A549 (cell line): ENCODE data around the gene TMEM179. TPM values are rescaled to one million over a fixed set of nuclear protein-coding genes. Genes with fewer than 3 reads are reported as not detected.

ENCODE experiments used
- ATAC-seq, 2 experiments: fragments of 200-7000 bp in 1 of 2; fragments of >200 bp in 1 of 2; cut with Nextera tagmentation in 1 of 2; cut with Tn5 transposase in 1 of 2; 3 replicates each; pipeline versions ENCODE4 v1.8.0 to v1.9.1; 2018 to 2020; ENCODE audit warnings: mild to moderate bottlenecking in 1 of 2, moderate library complexity in 1 of 2
- CTCF ChIA-PET: fragments of 300-600 bp; sonication (Branson Sonifier 250); formaldehyde crosslinking; extraction: SDS; loops from one replicate; lab custom pipeline; 2021; ENCODE audit warnings: antibody characterized with exemption, inconsistent platforms; lab: Yijun Ruan, JAX
- POLR2A ChIA-PET: fragments of 350-600 bp; formaldehyde crosslinking; extraction: SDS; loops from one replicate; lab custom pipeline; 2021; ENCODE audit warnings: antibody characterized with exemption, inconsistent platforms; lab: Yijun Ruan, JAX
- DNase-seq, 2 experiments: peaks; one replicate each; pipeline versions ENCODE4 v3.0.0 to v3.0.0-alpha.2; 2011 to 2016; ENCODE audit warnings: low read depth in 1 of 2, low spot score in 1 of 2
- FAIRE-seq: peaks from 2 replicates; lab custom pipeline; 2011; peaks lifted over from hg19 to GRCh38; lab: Jason Lieb, UNC
- H3K27ac ChIP-seq, 2 experiments: fragments of >200 bp; sonication (Bioruptor Twin); formaldehyde crosslinking; 3 replicates each; pipeline ENCODE4 v1.5.1; 2016 to 2017
- H3K4me1 ChIP-seq: fragments of >200 bp; sonication (Bioruptor Twin); formaldehyde crosslinking; 3 replicates; pipeline ENCODE4 v1.6.1; 2016
- H3K4me2 ChIP-seq: fragments of >200 bp; sonication (Bioruptor Twin); formaldehyde crosslinking; 3 replicates; pipeline ENCODE4 v1.6.1; 2016
- H3K4me3 ChIP-seq: fragments of >200 bp; sonication (Bioruptor Twin); formaldehyde crosslinking; 3 replicates; pipeline ENCODE4 v1.5.1; 2016
- H3K9me3 ChIP-seq: fragments of >200 bp; sonication (Bioruptor Twin); formaldehyde crosslinking; 3 replicates; pipeline ENCODE4 v1.6.1; 2016
- BHLHE40 ChIP-seq: IDR thresholded peaks from 2 replicates; pipeline ENCODE4 v1.6.1; 2012; ENCODE audit warnings: low read depth, low read length, inconsistent platforms
- EHMT2 ChIP-seq: fragments of 200-600 bp; sonication (generic); IDR thresholded peaks from 2 replicates; pipeline ENCODE4 v1.6.1; 2016; ENCODE audit warnings: antibody characterized with exemption, low read depth, mild to moderate bottlenecking, moderate library complexity
- ESRRA ChIP-seq: fragments of 150-350 bp; IDR thresholded peaks from 2 replicates; pipeline ENCODE4 v1.6.1; 2014; ENCODE audit warnings: mild to moderate bottlenecking, low read length, borderline replicate concordance
- FOXS1 ChIP-seq: fragments of 250-450 bp; sonication (Bioruptor Pico); IDR thresholded peaks from 2 replicates; pipeline ENCODE4 v1.5.0; 2020; ENCODE audit warnings: mild to moderate bottlenecking, moderate library complexity
- HDAC2 ChIP-seq: fragments of 200-600 bp; sonication (generic); IDR thresholded peaks from 2 replicates; pipeline ENCODE4 v1.6.1; 2016
- HOXB13 ChIP-seq: fragments of 250-450 bp; sonication (Bioruptor Pico); IDR thresholded peaks from 2 replicates; pipeline ENCODE4 v1.5.0; 2020; ENCODE audit warnings: low read depth, mild to moderate bottlenecking, moderate library complexity
- JUN ChIP-seq, 2 experiments: fragments of >200 bp; sonication (Bioruptor Twin); formaldehyde crosslinking; IDR thresholded peaks; 2 replicates in 1 of 2; 3 replicates in 1 of 2; pipeline ENCODE4 v1.6.1; 2016 to 2017
- MAFK ChIP-seq: fragments of 450-650 bp; IDR thresholded peaks from 2 replicates; pipeline ENCODE4 v1.6.1; 2014; ENCODE audit not compliant: partially characterized antibody
- NR3C1 ChIP-seq: fragments of >200 bp; sonication (Bioruptor Twin); formaldehyde crosslinking; IDR thresholded peaks from 3 replicates; pipeline ENCODE4 v1.6.1; 2017
- POLR2AphosphoS2 ChIP-seq: conservative IDR thresholded peaks from 2 replicates; pipeline ENCODE4 v1.6.1; 2012; ENCODE audit warnings: low read length, improper control_type of control experiment, inconsistent platforms
- RFX5 ChIP-seq: fragments of 450-650 bp; IDR thresholded peaks from 2 replicates; pipeline ENCODE4 v1.7.1; 2014; ENCODE audit warnings: antibody characterized with exemption, mild to moderate bottlenecking, moderate library complexity
- RNF2 ChIP-seq: fragments of 200-600 bp; sonication (generic); IDR thresholded peaks from 2 replicates; pipeline ENCODE4 v1.6.1; 2016; ENCODE audit warnings: low read depth, mild to moderate bottlenecking, antibody characterized with exemption, moderate library complexity, borderline replicate concordance
- SREBF2 ChIP-seq: fragments of 450-650 bp; IDR thresholded peaks from 2 replicates; pipeline ENCODE4 v1.6.1; 2014; ENCODE audit warnings: mild to moderate bottlenecking, moderate library complexity
- TP53 ChIP-seq: fragments of 250-450 bp; sonication (Bioruptor Pico); IDR thresholded peaks from 2 replicates; pipeline ENCODE4 v1.5.0; 2021; ENCODE audit warnings: mild to moderate bottlenecking, moderate library complexity
- ZNF302 ChIP-seq: fragments of 250-450 bp; sonication (Bioruptor Pico); IDR thresholded peaks from 2 replicates; pipeline ENCODE4 v1.9.0; 2021; ENCODE audit warnings: inconsistent platforms, mild to moderate bottlenecking, moderate library complexity
- WGBS: methylation state at CpG from one replicate; pipeline ENCODE4 v1.1.6; 2017; ENCODE audit errors: missing lambda C conversion rate; 5-methylcytosine and 5-hydroxymethylcytosine counted together
- polyA plus RNA-seq, 4 experiments: library from polyadenylated mRNA; depleted of rRNA in 3 of 4; stranded (reverse); fragments of >200 nt; fragmentation: RNase III in 1 of 4; extraction: RNeasy Plus Mini Kit Qiagen cat#74134 plus additional on column Dnase treatment in 1 of 4; gene quantifications; 2 replicates in 3 of 4; 3 replicates in 1 of 4; pipeline ENCODE4 v1.2.3, GENCODE V29; 2011 to 2017
- TF ChIP-seq, protein P1 (sequence below): fragments of >200 bp; sonication (Bioruptor Twin); formaldehyde crosslinking; IDR thresholded peaks from 3 replicates; pipeline ENCODE4 v1.5.1; 2016
- TF ChIP-seq, protein P2 (sequence below): IDR thresholded peaks from 2 replicates; pipeline ENCODE4 v1.6.1; 2012
- TF ChIP-seq, protein P3 (sequence below): fragments of 450-650 bp; IDR thresholded peaks from 2 replicates; pipeline ENCODE4 v1.6.1; 2014; ENCODE audit warnings: antibody characterized with exemption
- TF ChIP-seq, protein P4 (sequence below): fragments of 250-450 bp; sonication (Bioruptor Pico); IDR thresholded peaks from 2 replicates; pipeline ENCODE4 v1.5.0; 2020; ENCODE audit warnings: low read depth, mild to moderate bottlenecking, moderate library complexity
- TF ChIP-seq, protein P5 (sequence below): IDR thresholded peaks from 2 replicates; pipeline ENCODE4 v1.6.1; 2012; ENCODE audit warnings: low read depth, borderline replicate concordance
- TF ChIP-seq, protein P6 (sequence below): fragments of 250-450 bp; sonication (Bioruptor Pico); IDR thresholded peaks from 2 replicates; pipeline ENCODE4 v1.5.0; 2021; ENCODE audit warnings: mild to moderate bottlenecking, moderate library complexity, borderline replicate concordance

TMEM179 gene
- polyA plus RNA-seq, 2 of the 4 experiments (the other 2 are of a cell fraction), result 0.63 TPM; not detected in 1

DNA sequence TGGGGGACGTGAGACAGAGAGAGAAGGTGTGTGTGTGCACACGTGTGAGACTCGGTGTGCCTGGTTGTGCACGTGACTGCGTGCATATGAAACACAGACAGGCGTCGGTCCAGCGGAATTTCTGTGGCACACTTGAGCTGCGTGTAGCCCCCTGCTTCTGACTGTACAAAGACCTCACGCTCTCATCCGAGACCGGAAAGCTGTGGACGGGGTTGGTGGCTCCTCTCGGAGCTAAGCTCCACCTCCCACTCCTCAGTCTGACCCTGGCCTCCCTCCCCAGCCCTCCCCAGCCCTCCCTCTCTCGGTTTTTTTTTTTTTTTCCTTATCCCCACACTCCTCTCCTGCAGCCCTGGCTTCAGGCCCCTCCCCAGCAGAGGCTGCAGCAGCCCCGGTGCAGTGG, 33.3 kb downstream of the TMEM179 start:
- ChIA-PET CTCF (interaction anchor here (0.7 to 2.3 kb wide), 6 partner anchors 9 to 493 kb away, joined by 3 to 6 read pairs (median 4); no protein-coding TSS in a partner anchor), POLR2A (no interaction called here)
- TF ChIP-seq FOXS1 (CRISPR knock-in tag), result no peak
- no peak for TF ChIP-seq EHMT2
- no peak for TF ChIP-seq RNF2
- Histone ChIP-seq H3K4me1 (no peaks in the 10 kb centered on the region), H3K4me3 (no peak overlapping the region), H3K27ac (no peak overlapping the region), H3K9me3 (no peaks in the 10 kb centered on the region), H3K4me2 (no peak overlapping the region)
- WGBS, result 55% methylated on average over 16 of the region's 16 CpGs
- DNase-seq (no peak), FAIRE-seq (no peak), ATAC-seq (no peak)

DNA sequence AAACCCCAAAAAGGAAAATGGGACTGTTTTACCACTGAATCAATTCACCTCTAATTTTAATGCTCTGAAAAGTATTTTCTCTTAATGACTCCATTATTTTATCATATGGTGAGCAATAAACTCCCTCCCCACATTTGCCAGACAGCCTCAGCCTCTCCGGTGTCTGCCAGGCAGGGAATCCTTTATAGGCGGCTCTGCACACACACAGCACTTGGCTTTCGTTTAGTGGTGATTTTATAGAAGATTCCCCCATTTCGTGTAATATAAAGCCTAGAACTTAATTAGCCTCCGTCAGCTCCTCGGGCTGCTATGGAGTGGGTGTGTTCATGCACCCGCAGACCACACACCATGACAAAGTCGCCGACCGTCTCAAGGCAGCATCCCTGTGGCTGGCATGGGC, 35.1 kb downstream of the TMEM179 start:
- ChIA-PET POLR2A (no interaction called here), CTCF (interaction anchor here (2.3 kb wide), 1 partner anchor 13 kb away, joined by 6 read pairs; no protein-coding TSS in a partner anchor)
- DNase-seq (no peak), ATAC-seq (no peak), FAIRE-seq (no peak)
- no peak overlapping the region for H3K4me3 ChIP-seq
- TF ChIP-seq, protein P1, sequence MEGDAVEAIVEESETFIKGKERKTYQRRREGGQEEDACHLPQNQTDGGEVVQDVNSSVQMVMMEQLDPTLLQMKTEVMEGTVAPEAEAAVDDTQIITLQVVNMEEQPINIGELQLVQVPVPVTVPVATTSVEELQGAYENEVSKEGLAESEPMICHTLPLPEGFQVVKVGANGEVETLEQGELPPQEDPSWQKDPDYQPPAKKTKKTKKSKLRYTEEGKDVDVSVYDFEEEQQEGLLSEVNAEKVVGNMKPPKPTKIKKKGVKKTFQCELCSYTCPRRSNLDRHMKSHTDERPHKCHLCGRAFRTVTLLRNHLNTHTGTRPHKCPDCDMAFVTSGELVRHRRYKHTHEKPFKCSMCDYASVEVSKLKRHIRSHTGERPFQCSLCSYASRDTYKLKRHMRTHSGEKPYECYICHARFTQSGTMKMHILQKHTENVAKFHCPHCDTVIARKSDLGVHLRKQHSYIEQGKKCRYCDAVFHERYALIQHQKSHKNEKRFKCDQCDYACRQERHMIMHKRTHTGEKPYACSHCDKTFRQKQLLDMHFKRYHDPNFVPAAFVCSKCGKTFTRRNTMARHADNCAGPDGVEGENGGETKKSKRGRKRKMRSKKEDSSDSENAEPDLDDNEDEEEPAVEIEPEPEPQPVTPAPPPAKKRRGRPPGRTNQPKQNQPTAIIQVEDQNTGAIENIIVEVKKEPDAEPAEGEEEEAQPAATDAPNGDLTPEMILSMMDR, result no peak
- no peak for TF ChIP-seq TP53
- TF ChIP-seq, protein P2, sequence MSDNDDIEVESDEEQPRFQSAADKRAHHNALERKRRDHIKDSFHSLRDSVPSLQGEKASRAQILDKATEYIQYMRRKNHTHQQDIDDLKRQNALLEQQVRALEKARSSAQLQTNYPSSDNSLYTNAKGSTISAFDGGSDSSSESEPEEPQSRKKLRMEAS, result no peak
- no peak for TF ChIP-seq NR3C1
- TF ChIP-seq RFX5, result no peak
- no peak for TF ChIP-seq SREBF2
- TF ChIP-seq ESRRA, result no peak
- no peak for TF ChIP-seq HDAC2
- no peak for TF ChIP-seq JUN (IDR thresholded peaks at IDR 0.05)
- TF ChIP-seq POLR2AphosphoS2, result no peak
- no peak for TF ChIP-seq MAFK
- H3K4me1 ChIP-seq, result 0 out of 3 replicates have a peak, but pooled peaks cover under 1% of the 10 kb centered on the region
- 56% methylated on average over 10 of the region's 10 CpGs for WGBS
- H3K27ac ChIP-seq, result no peak overlapping the region
- no peaks in the 10 kb centered on the region for H3K9me3 ChIP-seq
- no peak overlapping the region for H3K4me2 ChIP-seq

DNA sequence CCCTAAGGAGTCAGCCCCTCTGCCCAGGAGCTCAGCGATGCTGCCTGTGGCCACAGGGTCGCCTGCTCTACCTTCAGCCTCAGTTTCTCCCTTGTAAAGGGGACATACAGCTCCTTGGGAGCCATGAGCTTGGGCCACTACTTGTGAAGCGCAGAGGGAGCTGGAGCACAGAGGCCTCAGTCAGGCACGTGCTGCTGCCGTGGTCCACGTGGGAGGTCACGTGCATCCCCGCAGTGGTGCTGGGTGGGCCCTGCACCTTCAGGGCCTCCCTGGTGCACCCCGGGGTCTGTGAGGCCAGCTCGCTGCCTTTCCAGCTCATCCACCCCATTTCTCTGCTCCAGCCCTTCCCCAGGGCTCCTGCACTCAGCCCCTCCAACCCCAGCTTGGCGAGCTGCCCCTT, 36.0 kb downstream of the TMEM179 start:
- ChIA-PET CTCF (interaction anchor here (0.8 to 12.1 kb wide), 7 partner anchors 8 to 490 kb away, joined by 3 to 112 read pairs (median 3); no protein-coding TSS in a partner anchor), POLR2A (no interaction called here)
- H3K4me2 ChIP-seq, result no peak overlapping the region
- peaks cover 7% of the 10 kb centered on the region; the same call in 2 of the 3 replicates for H3K4me1 ChIP-seq
- WGBS, result 50% methylated on average over 9 of the region's 11 CpGs
- no peak overlapping the region for H3K27ac ChIP-seq
- DNase-seq (no peak), FAIRE-seq (no peak)
- H3K9me3 ChIP-seq, result no peaks in the 10 kb centered on the region
- TF ChIP-seq, protein P3, sequence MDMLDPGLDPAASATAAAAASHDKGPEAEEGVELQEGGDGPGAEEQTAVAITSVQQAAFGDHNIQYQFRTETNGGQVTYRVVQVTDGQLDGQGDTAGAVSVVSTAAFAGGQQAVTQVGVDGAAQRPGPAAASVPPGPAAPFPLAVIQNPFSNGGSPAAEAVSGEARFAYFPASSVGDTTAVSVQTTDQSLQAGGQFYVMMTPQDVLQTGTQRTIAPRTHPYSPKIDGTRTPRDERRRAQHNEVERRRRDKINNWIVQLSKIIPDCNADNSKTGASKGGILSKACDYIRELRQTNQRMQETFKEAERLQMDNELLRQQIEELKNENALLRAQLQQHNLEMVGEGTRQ, result peak; percentile 55
- TF ChIP-seq ESRRA, result no peak
- TF ChIP-seq, all 56 proteins: peak for 1
- ATAC-seq, result no peak
- H3K4me3 ChIP-seq, result no peak overlapping the region

DNA sequence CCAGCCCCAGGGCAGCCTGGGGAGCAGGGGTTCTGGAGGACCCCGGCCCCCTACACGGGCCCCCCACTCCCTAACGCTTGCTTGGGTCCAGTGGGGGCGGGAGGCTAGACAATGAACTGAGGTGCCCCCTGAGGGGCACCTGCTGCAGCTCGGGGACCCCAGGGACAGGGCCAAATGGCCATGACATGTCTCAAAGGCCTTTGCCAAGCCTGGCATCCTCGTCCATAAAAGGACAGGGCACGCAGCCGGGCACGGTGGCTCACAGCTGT, 36.7 kb downstream of the TMEM179 start:
- H3K27ac ChIP-seq, result no peak overlapping the region
- CTCF ChIA-PET, result interaction anchor here (0.8 to 12.1 kb wide), 7 partner anchors 11 to 490 kb away, joined by 3 to 112 read pairs (median 3); partner anchors contain the start of gene C14orf180
- TF ChIP-seq, protein P4, sequence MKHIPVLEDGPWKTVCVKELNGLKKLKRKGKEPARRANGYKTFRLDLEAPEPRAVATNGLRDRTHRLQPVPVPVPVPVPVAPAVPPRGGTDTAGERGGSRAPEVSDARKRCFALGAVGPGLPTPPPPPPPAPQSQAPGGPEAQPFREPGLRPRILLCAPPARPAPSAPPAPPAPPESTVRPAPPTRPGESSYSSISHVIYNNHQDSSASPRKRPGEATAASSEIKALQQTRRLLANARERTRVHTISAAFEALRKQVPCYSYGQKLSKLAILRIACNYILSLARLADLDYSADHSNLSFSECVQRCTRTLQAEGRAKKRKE (CRISPR knock-in tag), result no peak
- TF ChIP-seq BHLHE40, result no peak
- no peak for TF ChIP-seq SREBF2
- TF ChIP-seq ZNF302 (CRISPR knock-in tag), result no peak
- TF ChIP-seq, protein P5, sequence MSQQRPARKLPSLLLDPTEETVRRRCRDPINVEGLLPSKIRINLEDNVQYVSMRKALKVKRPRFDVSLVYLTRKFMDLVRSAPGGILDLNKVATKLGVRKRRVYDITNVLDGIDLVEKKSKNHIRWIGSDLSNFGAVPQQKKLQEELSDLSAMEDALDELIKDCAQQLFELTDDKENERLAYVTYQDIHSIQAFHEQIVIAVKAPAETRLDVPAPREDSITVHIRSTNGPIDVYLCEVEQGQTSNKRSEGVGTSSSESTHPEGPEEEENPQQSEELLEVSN, result no peak
- TF ChIP-seq, protein P6, sequence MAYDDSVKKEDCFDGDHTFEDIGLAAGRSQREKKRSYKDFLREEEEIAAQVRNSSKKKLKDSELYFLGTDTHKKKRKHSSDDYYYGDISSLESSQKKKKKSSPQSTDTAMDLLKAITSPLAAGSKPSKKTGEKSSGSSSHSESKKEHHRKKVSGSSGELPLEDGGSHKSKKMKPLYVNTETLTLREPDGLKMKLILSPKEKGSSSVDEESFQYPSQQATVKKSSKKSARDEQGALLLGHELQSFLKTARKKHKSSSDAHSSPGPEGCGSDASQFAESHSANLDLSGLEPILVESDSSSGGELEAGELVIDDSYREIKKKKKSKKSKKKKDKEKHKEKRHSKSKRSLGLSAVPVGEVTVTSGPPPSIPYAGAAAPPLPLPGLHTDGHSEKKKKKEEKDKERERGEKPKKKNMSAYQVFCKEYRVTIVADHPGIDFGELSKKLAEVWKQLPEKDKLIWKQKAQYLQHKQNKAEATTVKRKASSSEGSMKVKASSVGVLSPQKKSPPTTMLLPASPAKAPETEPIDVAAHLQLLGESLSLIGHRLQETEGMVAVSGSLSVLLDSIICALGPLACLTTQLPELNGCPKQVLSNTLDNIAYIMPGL (CRISPR knock-in tag), result no peak
- no peak for TF ChIP-seq HOXB13 (CRISPR knock-in tag)
- no peak for TF ChIP-seq JUN (IDR thresholded peaks at IDR 0.05)
- H3K4me2 ChIP-seq, result no peak overlapping the region
- FAIRE-seq (no peak), DNase-seq (no peak), ATAC-seq (no peak)
- peaks cover 9% of the 10 kb centered on the region; the same call in 2 of the 3 replicates for H3K4me1 ChIP-seq
- H3K4me3 ChIP-seq, result no peak overlapping the region
- 78% methylated on average over 5 of the region's 9 CpGs for WGBS
- H3K9me3 ChIP-seq, result no peaks in the 10 kb centered on the region
- POLR2A ChIA-PET, result no interaction called here
